ENCODE measurements around the gene MGLL. TPM values are rescaled to one million over a fixed set of nuclear protein-coding genes. Genes with fewer than 3 reads are reported as not detected.

Gene MGLL
- total RNA-seq, 6 experiments from 2014 or later = 97.0 to 168 (median 115) TPM

DNA sequence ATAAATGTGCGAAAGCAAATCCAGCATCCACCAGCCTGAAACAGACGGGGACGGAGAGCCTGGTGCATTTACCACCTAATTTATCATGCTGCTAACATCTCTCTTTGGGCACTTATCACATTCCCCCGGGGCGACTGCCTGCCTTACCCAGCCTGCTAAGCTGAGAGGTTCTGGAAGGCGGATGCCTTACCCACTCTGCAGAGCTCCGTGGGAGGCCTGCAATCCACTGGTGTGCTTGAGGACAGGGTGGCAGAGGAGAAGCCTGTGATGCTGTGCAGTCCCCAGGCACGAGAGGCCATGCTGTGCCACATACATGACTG is 25.5 kb downstream of the MGLL start:
- no peak for TF ChIP-seq POLR2A (IDR thresholded peaks at IDR 0.05)
- TF ChIP-seq, protein P1, sequence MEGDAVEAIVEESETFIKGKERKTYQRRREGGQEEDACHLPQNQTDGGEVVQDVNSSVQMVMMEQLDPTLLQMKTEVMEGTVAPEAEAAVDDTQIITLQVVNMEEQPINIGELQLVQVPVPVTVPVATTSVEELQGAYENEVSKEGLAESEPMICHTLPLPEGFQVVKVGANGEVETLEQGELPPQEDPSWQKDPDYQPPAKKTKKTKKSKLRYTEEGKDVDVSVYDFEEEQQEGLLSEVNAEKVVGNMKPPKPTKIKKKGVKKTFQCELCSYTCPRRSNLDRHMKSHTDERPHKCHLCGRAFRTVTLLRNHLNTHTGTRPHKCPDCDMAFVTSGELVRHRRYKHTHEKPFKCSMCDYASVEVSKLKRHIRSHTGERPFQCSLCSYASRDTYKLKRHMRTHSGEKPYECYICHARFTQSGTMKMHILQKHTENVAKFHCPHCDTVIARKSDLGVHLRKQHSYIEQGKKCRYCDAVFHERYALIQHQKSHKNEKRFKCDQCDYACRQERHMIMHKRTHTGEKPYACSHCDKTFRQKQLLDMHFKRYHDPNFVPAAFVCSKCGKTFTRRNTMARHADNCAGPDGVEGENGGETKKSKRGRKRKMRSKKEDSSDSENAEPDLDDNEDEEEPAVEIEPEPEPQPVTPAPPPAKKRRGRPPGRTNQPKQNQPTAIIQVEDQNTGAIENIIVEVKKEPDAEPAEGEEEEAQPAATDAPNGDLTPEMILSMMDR (IDR thresholded peaks at IDR 0.05) = no peak
- intact Hi-C loops (cut with DNase I) = no loop called here
- Histone ChIP-seq H3K4me3 (no peak overlapping the region), H3K27me3 (no peaks in the 10 kb centered on the region), H3K27ac (no peak overlapping the region), H3K9me3 (no peaks in the 10 kb centered on the region), H3K4me1 (peaks cover 0 to 4% (median 0%) of the 10 kb centered on the region in 4 donors), H3K36me3 (peaks cover 0 to 10% (median 5%) of the 10 kb centered on the region in 4 donors)
- WGBS (ENCODE audit: insufficient coverage, low coverage, low lambda C conversion rate, missing lambda C conversion rate) = 52% methylated on average over 4 of the region's 8 CpGs
- DNase-seq (no peak), ATAC-seq (no peak)

DNA sequence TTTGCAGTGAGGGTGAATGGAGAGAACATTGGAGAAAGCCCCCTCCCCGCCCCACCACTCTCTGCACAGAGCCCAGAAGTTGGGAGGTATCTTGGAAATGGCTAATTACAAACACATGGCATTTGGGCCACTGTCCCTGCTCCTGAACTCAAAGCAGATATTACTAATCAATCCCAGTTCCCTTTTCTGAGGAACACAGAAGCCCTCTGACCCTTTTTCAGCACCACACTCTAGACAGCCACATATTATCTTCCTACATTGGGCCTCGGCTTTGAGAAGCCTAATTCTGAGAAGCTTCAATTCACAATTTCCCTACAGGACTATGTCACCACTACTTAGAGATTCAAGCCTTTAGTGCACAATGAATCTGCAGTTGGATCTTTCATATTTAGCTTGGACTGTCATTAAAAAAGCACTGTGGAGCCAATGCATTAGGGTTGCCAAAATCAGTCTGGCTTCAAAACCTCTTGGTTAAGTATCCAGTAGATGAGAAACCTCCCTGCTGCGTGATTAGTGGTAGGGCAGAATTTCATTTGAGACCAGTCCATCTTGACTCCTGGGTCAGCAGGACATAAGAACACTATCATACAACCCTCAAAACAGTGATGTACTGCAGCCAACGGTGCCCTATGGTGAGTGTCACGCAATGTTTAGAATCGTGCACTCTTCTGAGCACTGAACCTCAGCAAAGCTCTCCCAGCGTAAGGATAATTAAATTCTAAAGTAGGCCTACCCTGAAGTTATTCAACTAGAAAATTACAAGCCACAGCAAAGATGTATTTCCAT is 26.1 kb downstream of the MGLL start:
- Histone ChIP-seq H3K4me3 (no peak overlapping the region), H3K27me3 (no peaks in the 10 kb centered on the region), H3K27ac (no peak overlapping the region), H3K9me3 (no peaks in the 10 kb centered on the region), H3K4me1 (peaks cover 0 to 4% (median 0%) of the 10 kb centered on the region in 4 donors), H3K36me3 (peaks cover 0 to 10% (median 5%) of the 10 kb centered on the region in 4 donors)
- intact Hi-C loops (cut with DNase I) = no loop called here
- no peak for DNase-seq
- TF ChIP-seq, protein P1 (IDR thresholded peaks at IDR 0.05) = no peak
- no peak for TF ChIP-seq POLR2A (IDR thresholded peaks at IDR 0.05)
- 71% methylated on average over 6 of the region's 7 CpGs for WGBS (ENCODE audit: insufficient coverage, low coverage, low lambda C conversion rate, missing lambda C conversion rate)
- ATAC-seq = no peak

DNA sequence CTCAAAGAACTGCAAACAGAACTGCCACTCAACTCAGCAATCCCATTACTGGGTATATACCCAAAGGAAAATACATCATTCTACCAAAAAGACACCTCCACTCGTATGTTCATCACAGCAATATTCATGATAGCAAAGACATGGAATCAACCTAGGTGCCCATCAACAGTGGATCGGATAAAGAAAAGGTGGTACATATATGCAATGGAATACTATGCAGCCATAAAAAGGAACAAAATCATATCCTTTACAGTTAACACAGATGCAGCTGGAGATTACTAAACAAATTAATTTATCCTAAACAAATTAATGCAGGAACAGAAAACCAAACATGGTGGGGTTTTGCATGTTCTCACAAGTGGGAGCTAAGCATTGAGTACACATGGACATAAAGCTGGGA is 27.3 kb downstream of the MGLL start:
- Histone ChIP-seq H3K4me1 (peaks cover 0 to 4% (median 0%) of the 10 kb centered on the region in 4 donors), H3K9me3 (no peaks in the 10 kb centered on the region), H3K36me3 (peaks cover 0 to 10% (median 5%) of the 10 kb centered on the region in 4 donors), H3K27me3 (no peaks in the 10 kb centered on the region), H3K4me3 (no peak overlapping the region), H3K27ac (no peak overlapping the region)
- 93% methylated on average over 2 of the region's 2 CpGs for WGBS (ENCODE audit: insufficient coverage, low coverage, low lambda C conversion rate, missing lambda C conversion rate)
- intact Hi-C loops (cut with DNase I) = no loop called here
- no peak for TF ChIP-seq POLR2A (IDR thresholded peaks at IDR 0.05)
- TF ChIP-seq, protein P1 (IDR thresholded peaks at IDR 0.05) = no peak
- DNase-seq (no peak), ATAC-seq (no peak)

DNA sequence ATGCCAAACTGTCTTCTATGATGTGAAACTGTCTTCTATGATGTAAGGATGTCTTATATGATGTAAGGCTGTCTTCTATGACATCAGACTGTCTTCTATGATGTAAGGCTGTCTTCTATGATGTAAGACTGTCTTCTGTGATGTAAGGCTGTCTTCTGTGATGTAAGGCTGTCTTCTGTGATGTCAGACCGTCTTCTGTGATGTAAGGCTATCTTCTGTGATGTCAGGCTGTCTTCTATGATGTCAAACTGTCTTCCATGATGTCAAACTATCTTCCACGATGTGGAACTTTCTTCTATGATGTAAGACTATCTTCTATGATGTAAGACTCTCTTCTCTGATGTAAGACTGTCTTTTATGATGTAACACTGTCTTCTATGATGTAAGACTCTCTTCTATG is 27.9 kb downstream of the MGLL start:
- DNase-seq = no peak
- peaks cover 0 to 10% (median 5%) of the 10 kb centered on the region in 4 donors for H3K36me3 ChIP-seq
- H3K27ac ChIP-seq = no peak overlapping the region
- no peaks in the 10 kb centered on the region for H3K27me3 ChIP-seq
- no peaks in the 10 kb centered on the region for H3K9me3 ChIP-seq
- TF ChIP-seq, protein P1 (IDR thresholded peaks at IDR 0.05) = no peak
- TF ChIP-seq POLR2A (IDR thresholded peaks at IDR 0.05) = no peak
- intact Hi-C loops (cut with DNase I) = no loop called here
- WGBS (ENCODE audit: insufficient coverage, low coverage, low lambda C conversion rate, missing lambda C conversion rate) = 73% methylated on average over 2 of the region's 2 CpGs
- no peak for ATAC-seq
- H3K4me1 ChIP-seq = peaks cover 0 to 4% (median 0%) of the 10 kb centered on the region in 4 donors
- H3K4me3 ChIP-seq = no peak overlapping the region

Data from right lobe of liver (tissue), 6 donors.